Measurements from ENCODE around the gene FIG4. TPM values are rescaled to one million over a fixed set of nuclear protein-coding genes. Genes with fewer than 3 reads are reported as not detected.

The FIG4 gene
- total and polyA plus RNA-seq, 2 of the 13 experiments (the other 11 are each of a cell fraction or from before 2014, with no cell fraction given): 5.5 to 7.9 TPM

DNA sequence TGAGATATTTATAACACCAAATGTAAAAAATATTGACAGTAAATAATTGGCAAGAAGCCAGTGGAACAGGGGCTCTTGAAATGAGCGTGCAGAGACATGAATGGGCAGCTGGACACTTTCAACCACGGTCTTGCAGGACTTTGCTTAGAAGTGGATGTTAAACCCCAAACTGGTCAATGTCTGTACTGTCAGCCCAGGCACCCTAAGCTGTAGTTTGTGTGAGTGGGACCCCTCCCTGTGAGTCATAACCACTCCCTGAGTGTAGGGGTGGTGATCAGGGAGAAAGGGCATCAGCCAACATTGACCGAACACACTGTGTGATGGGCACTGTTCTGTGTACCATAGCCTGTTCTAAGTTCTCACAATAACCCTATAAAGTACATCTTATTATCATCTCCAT lies 108.6 kb downstream of the FIG4 start:
- no peak overlapping the region for H3K9ac ChIP-seq (ENCODE audit: insufficient read depth, low read depth, low read length)
- no peak overlapping the region for H3K27ac ChIP-seq (ENCODE audit: extremely low read length, insufficient read depth, low read length)
- TF ChIP-seq, protein P1, sequence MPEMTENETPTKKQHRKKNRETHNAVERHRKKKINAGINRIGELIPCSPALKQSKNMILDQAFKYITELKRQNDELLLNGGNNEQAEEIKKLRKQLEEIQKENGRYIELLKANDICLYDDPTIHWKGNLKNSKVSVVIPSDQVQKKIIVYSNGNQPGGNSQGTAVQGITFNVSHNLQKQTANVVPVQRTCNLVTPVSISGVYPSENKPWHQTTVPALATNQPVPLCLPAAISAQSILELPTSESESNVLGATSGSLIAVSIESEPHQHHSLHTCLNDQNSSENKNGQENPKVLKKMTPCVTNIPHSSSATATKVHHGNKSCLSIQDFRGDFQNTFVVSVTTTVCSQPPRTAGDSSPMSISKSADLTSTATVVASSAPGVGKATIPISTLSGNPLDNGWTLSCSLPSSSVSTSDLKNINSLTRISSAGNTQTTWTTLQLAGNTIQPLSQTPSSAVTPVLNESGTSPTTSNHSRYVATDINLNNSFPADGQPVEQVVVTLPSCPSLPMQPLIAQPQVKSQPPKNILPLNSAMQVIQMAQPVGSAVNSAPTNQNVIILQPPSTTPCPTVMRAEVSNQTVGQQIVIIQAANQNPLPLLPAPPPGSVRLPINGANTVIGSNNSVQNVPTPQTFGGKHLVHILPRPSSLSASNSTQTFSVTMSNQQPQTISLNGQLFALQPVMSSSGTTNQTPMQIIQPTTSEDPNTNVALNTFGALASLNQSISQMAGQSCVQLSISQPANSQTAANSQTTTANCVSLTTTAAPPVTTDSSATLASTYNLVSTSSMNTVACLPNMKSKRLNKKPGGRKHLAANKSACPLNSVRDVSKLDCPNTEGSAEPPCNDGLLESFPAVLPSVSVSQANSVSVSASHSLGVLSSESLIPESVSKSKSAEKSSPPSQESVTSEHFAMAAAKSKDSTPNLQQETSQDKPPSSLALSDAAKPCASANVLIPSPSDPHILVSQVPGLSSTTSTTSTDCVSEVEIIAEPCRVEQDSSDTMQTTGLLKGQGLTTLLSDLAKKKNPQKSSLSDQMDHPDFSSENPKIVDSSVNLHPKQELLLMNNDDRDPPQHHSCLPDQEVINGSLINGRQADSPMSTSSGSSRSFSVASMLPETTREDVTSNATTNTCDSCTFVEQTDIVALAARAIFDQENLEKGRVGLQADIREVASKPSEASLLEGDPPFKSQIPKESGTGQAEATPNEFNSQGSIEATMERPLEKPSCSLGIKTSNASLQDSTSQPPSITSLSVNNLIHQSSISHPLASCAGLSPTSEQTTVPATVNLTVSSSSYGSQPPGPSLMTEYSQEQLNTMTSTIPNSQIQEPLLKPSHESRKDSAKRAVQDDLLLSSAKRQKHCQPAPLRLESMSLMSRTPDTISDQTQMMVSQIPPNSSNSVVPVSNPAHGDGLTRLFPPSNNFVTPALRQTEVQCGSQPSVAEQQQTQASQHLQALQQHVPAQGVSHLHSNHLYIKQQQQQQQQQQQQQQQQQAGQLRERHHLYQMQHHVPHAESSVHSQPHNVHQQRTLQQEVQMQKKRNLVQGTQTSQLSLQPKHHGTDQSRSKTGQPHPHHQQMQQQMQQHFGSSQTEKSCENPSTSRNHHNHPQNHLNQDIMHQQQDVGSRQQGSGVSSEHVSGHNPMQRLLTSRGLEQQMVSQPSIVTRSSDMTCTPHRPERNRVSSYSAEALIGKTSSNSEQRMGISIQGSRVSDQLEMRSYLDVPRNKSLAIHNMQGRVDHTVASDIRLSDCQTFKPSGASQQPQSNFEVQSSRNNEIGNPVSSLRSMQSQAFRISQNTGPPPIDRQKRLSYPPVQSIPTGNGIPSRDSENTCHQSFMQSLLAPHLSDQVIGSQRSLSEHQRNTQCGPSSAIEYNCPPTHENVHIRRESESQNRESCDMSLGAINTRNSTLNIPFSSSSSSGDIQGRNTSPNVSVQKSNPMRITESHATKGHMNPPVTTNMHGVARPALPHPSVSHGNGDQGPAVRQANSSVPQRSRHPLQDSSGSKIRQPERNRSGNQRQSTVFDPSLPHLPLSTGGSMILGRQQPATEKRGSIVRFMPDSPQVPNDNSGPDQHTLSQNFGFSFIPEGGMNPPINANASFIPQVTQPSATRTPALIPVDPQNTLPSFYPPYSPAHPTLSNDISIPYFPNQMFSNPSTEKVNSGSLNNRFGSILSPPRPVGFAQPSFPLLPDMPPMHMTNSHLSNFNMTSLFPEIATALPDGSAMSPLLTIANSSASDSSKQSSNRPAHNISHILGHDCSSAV (CRISPR knock-in tag; IDR thresholded peaks at IDR 0.05; ENCODE audit: borderline replicate concordance): no peak
- TF ChIP-seq LCORL (IDR thresholded peaks at IDR 0.05): 0 out of 2 replicates have a peak, but pooled peaks have one; percentile 33
- no peak for TF ChIP-seq LCORL (CRISPR knock-in tag; IDR thresholded peaks at IDR 0.05)
- TF ChIP-seq, protein P2, sequence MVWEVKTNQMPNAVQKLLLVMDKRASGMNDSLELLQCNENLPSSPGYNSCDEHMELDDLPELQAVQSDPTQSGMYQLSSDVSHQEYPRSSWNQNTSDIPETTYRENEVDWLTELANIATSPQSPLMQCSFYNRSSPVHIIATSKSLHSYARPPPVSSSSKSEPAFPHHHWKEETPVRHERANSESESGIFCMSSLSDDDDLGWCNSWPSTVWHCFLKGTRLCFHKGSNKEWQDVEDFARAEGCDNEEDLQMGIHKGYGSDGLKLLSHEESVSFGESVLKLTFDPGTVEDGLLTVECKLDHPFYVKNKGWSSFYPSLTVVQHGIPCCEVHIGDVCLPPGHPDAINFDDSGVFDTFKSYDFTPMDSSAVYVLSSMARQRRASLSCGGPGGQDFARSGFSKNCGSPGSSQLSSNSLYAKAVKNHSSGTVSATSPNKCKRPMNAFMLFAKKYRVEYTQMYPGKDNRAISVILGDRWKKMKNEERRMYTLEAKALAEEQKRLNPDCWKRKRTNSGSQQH (CRISPR knock-in tag; IDR thresholded peaks at IDR 0.05; ENCODE audit: low read depth): no peak
- no peak for DNase-seq (ENCODE audit: low spot score)
- H3K9me3 ChIP-seq (ENCODE audit: low read length): no peaks in the 10 kb centered on the region
- POLR2A ChIA-PET: no interaction called here
- H3K79me2 ChIP-seq (ENCODE audit: insufficient read depth, low read length): no peaks in the 10 kb centered on the region
- no peak for FAIRE-seq
- no peak overlapping the region for H3K4me3 ChIP-seq (replicated peaks in 1 of 3; ENCODE audit: insufficient read depth in 1 of 3, low read depth in 2 of 3, low read length in 3 of 3)
- no peak overlapping the region for H2AFZ ChIP-seq (ENCODE audit: low read length)
- ATAC-seq: no peak
- H3K4me2 ChIP-seq (ENCODE audit: low read depth, low read length): no peak overlapping the region
- H3K4me1 ChIP-seq (ENCODE audit: insufficient read depth, low read length): no peaks in the 10 kb centered on the region
- no peaks in the 10 kb centered on the region; a peak in 1 of 5 replicates for H3K36me3 ChIP-seq (replicated peaks in 1 of 2; ENCODE audit: control insufficient read depth in 1 of 2, insufficient read depth in 2 of 2, low read length in 2 of 2)
- H4K20me1 ChIP-seq (ENCODE audit: insufficient read depth, low read length): no peaks in the 10 kb centered on the region
- CTCF ChIA-PET (ENCODE audit: low intra/inter-chr PET ratio, low total read pairs): no interaction called here
- in situ Hi-C loops (cut with HindIII; ENCODE audit: extremely low pct_ligation_motif_present, low pct_unique_long_range_greater_than_20kb): no loop called here
- 94% methylated on average over 3 of the region's 3 CpGs for WGBS (ENCODE audit: low lambda C conversion rate)
- no peaks in the 10 kb centered on the region for H3K27me3 ChIP-seq (ENCODE audit: control insufficient read depth in 1 of 2, insufficient read depth in 2 of 2, low read length in 2 of 2)
- intact Hi-C loops (cut with micrococcal nuclease; ENCODE audit: unreplicated experiment): no loop called here
- no TSS peak for BruUV-seq (replicated peaks)

Data from HepG2 (cell line).